Breast epithelium (tissue), 3 donors: ENCODE measurements around the gene MAP1LC3B.

Experiments
- POLR2A ChIP-seq: fragments of 450-650 bp; IDR thresholded peaks from one replicate; pipeline ENCODE4 v1.6.1; 2016; ENCODE audit warnings: antibody characterized with exemption, mild to moderate bottlenecking, moderate library complexity
- POLR2AphosphoS5 ChIP-seq, 3 donors: sonication (generic); formaldehyde crosslinking; IDR thresholded peaks; one replicate each; pipeline ENCODE4 v1.6.1; 2017; ENCODE audit warnings: antibody characterized with exemption in 3 of 3
- TF ChIP-seq, protein P1 (sequence below), 3 donors: fragments of 450-650 bp; IDR thresholded peaks; one replicate each; pipeline ENCODE4 v1.5.1; 2016 to 2017; ENCODE audit warnings: antibody characterized with exemption in 3 of 3, mild to moderate bottlenecking in 3 of 3, moderate library complexity in 3 of 3

DNA sequence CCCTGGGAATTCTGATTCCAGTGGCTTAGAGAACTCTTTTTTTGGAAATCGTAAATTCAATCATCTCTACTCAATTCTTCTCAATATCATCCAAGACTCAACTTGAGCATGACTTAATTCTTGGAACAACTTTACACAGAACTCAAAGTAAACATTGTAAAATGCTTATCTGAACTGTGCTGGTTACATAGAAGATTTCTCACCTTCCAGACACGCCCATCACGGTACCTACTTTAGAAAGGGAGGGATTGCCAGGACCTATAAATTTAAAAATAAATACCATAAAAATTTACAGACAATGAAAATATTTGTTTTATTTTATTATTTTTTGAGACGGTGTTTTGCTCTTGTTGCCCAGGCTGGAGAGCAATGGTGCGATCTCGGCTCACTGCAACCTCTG, 26.5 kb downstream of the MAP1LC3B start:
- TF ChIP-seq, protein P1, sequence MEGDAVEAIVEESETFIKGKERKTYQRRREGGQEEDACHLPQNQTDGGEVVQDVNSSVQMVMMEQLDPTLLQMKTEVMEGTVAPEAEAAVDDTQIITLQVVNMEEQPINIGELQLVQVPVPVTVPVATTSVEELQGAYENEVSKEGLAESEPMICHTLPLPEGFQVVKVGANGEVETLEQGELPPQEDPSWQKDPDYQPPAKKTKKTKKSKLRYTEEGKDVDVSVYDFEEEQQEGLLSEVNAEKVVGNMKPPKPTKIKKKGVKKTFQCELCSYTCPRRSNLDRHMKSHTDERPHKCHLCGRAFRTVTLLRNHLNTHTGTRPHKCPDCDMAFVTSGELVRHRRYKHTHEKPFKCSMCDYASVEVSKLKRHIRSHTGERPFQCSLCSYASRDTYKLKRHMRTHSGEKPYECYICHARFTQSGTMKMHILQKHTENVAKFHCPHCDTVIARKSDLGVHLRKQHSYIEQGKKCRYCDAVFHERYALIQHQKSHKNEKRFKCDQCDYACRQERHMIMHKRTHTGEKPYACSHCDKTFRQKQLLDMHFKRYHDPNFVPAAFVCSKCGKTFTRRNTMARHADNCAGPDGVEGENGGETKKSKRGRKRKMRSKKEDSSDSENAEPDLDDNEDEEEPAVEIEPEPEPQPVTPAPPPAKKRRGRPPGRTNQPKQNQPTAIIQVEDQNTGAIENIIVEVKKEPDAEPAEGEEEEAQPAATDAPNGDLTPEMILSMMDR (IDR thresholded peaks at IDR 0.05), result no peak
- no peak for TF ChIP-seq POLR2A
- TF ChIP-seq POLR2AphosphoS5 (IDR thresholded peaks at IDR 0.05), result no peak
